ENCODE data around the gene MYH1.

GRCh38 chr17:10513299-10514067, 4.9 kb downstream of the MYH1 start:
- TF ChIP-seq, protein P1, sequence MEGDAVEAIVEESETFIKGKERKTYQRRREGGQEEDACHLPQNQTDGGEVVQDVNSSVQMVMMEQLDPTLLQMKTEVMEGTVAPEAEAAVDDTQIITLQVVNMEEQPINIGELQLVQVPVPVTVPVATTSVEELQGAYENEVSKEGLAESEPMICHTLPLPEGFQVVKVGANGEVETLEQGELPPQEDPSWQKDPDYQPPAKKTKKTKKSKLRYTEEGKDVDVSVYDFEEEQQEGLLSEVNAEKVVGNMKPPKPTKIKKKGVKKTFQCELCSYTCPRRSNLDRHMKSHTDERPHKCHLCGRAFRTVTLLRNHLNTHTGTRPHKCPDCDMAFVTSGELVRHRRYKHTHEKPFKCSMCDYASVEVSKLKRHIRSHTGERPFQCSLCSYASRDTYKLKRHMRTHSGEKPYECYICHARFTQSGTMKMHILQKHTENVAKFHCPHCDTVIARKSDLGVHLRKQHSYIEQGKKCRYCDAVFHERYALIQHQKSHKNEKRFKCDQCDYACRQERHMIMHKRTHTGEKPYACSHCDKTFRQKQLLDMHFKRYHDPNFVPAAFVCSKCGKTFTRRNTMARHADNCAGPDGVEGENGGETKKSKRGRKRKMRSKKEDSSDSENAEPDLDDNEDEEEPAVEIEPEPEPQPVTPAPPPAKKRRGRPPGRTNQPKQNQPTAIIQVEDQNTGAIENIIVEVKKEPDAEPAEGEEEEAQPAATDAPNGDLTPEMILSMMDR (IDR thresholded peaks at IDR 0.05), result no peak
- TF ChIP-seq POLR2A (IDR thresholded peaks at IDR 0.05), result no peak
- TF ChIP-seq POLR2AphosphoS5 (IDR thresholded peaks at IDR 0.05; ENCODE audit: insufficient read depth in 1 of 2, low read depth in 1 of 2), result no peak

Measured in vagina (tissue), 2 donors.